Trophoblast cell (in vitro differentiated cells and primary cell): ENCODE data around the gene PTPRE.

Experiments used
- DNase-seq, 2 donors: peaks; one replicate each; pipeline ENCODE4 v3.0.0-alpha.2; 2016
- H2AFZ ChIP-seq: 2 replicates; pipeline ENCODE4 v1.6.1; 2013; ENCODE audit warnings: low read length, moderate library complexity, mild to moderate bottlenecking; ENCODE audit not compliant: insufficient read depth, poor library complexity
- H2AK5ac ChIP-seq: 2 replicates; pipeline ENCODE4 v1.6.1; 2013; ENCODE audit warnings: mild to moderate bottlenecking, low read length
- H2BK120ac ChIP-seq: 2 replicates; pipeline ENCODE4 v1.6.1; 2013; ENCODE audit warnings: low read length, mild to moderate bottlenecking, moderate library complexity; ENCODE audit not compliant: insufficient read depth, poor library complexity
- H2BK12ac ChIP-seq: 2 replicates; pipeline ENCODE4 v1.6.1; 2013; ENCODE audit warnings: mild to moderate bottlenecking, low read length, moderate library complexity
- H2BK5ac ChIP-seq: 2 replicates; pipeline ENCODE4 v1.6.1; 2013; ENCODE audit warnings: low read length, low read depth, moderate library complexity, mild to moderate bottlenecking; ENCODE audit not compliant: poor library complexity
- H3K14ac ChIP-seq: 2 replicates; pipeline ENCODE4 v1.6.1; 2013; ENCODE audit warnings: mild to moderate bottlenecking, low read length
- H3K18ac ChIP-seq: 2 replicates; pipeline ENCODE4 v1.6.1; 2013; ENCODE audit warnings: mild to moderate bottlenecking, low read length
- H3K23ac ChIP-seq: 2 replicates; pipeline ENCODE4 v1.6.1; 2013; ENCODE audit warnings: low read length
- H3K27ac ChIP-seq: 2 replicates; pipeline ENCODE4 v1.5.1; 2013; ENCODE audit warnings: low read depth, mild to moderate bottlenecking, inconsistent platforms, low read length, moderate library complexity
- H3K27me3 ChIP-seq: 2 replicates; pipeline ENCODE4 v1.6.1; 2013; ENCODE audit warnings: inconsistent platforms, mild to moderate bottlenecking, low read length, moderate library complexity; ENCODE audit not compliant: insufficient read depth
- H3K36me3 ChIP-seq, 2 experiments: 1 replicate in 1 of 2; 2 replicates in 1 of 2; pipeline ENCODE4 v1.6.1; 2013; ENCODE audit warnings: low read length in 2 of 2, mild to moderate bottlenecking in 2 of 2, moderate library complexity in 1 of 2; ENCODE audit not compliant: insufficient read depth in 2 of 2, control insufficient read depth in 1 of 2
- H3K4ac ChIP-seq: 2 replicates; pipeline ENCODE4 v1.6.1; 2013; ENCODE audit warnings: low read depth, mild to moderate bottlenecking, low read length, moderate library complexity
- H3K4me1 ChIP-seq, 2 experiments: 1 replicate in 1 of 2; 2 replicates in 1 of 2; pipeline ENCODE4 v1.6.1; 2013; ENCODE audit warnings: low read length in 2 of 2, mild to moderate bottlenecking in 2 of 2, moderate library complexity in 1 of 2; ENCODE audit not compliant: insufficient read depth in 2 of 2, control insufficient read depth in 1 of 2
- H3K4me2 ChIP-seq: 2 replicates; pipeline ENCODE4 v1.6.1; 2013; ENCODE audit warnings: inconsistent platforms, mild to moderate bottlenecking, low read length, moderate library complexity
- H3K4me3 ChIP-seq: 2 replicates; pipeline ENCODE4 v1.5.1; 2013; ENCODE audit warnings: mild to moderate bottlenecking, low read depth, low read length, inconsistent platforms
- H3K79me1 ChIP-seq: one replicate; pipeline ENCODE4 v1.6.1; 2013; ENCODE audit warnings: low read length
- H3K79me2 ChIP-seq: 2 replicates; pipeline ENCODE4 v1.6.1; 2013; ENCODE audit warnings: low read length, mild to moderate bottlenecking; ENCODE audit not compliant: control insufficient read depth, insufficient read depth, poor library complexity
- H3K9ac ChIP-seq: 2 replicates; pipeline ENCODE4 v1.6.1; 2013; ENCODE audit warnings: mild to moderate bottlenecking, low read length
- H3K9me3 ChIP-seq: 2 replicates; pipeline ENCODE4 v1.6.1; 2013; ENCODE audit warnings: low read depth, mild to moderate bottlenecking, control low read depth, inconsistent platforms, low read length; ENCODE audit not compliant: insufficient read depth
- H4K12ac ChIP-seq: 2 replicates; pipeline ENCODE4 v1.6.1; 2013; ENCODE audit warnings: low read depth, mild to moderate bottlenecking, low read length, moderate library complexity
- H4K8ac ChIP-seq: 2 replicates; pipeline ENCODE4 v1.6.1; 2013; ENCODE audit warnings: low read depth, mild to moderate bottlenecking, low read length, moderate library complexity
- H4K91ac ChIP-seq: one replicate; pipeline ENCODE4 v1.6.1; 2013; ENCODE audit warnings: low read depth, mild to moderate bottlenecking, low read length, moderate library complexity
- WGBS: extraction: QIAGEN DNeasy Blood & Tissue Kit; methylation state at CpG from one replicate; pipeline ENCODE4 v1.1.7; 2013; ENCODE audit warnings: missing lambda C conversion rate; ENCODE audit not compliant: insufficient read length, insufficient coverage; ENCODE audit errors: extremely low coverage; 5-methylcytosine and 5-hydroxymethylcytosine counted together

Gene PTPRE

GRCh38 chr10:128084364-128084763, 177.5 kb downstream of the PTPRE start:
- H3K4me1 ChIP-seq, result peaks cover 0 to 6% of the 10 kb centered on the region in 2 experiments
- H3K9ac ChIP-seq, result no peak overlapping the region
- DNase-seq, result no peak
- no peak overlapping the region for H3K27ac ChIP-seq
- no peaks in the 10 kb centered on the region for H3K79me1 ChIP-seq
- H2BK12ac ChIP-seq, result no peak overlapping the region
- H3K4me3 ChIP-seq, result no peak overlapping the region
- H3K14ac ChIP-seq, result no peak overlapping the region
- H3K4ac ChIP-seq, result no peak overlapping the region
- H2AFZ ChIP-seq, result no peak overlapping the region
- H3K4me2 ChIP-seq, result no peak overlapping the region
- no peak overlapping the region for H4K8ac ChIP-seq
- H2BK120ac ChIP-seq, result no peak overlapping the region
- no peak overlapping the region for H2BK5ac ChIP-seq
- H4K91ac ChIP-seq, result no peak overlapping the region
- no peak overlapping the region for H3K18ac ChIP-seq
- no peak overlapping the region for H4K12ac ChIP-seq
- no peaks in the 10 kb centered on the region for H3K9me3 ChIP-seq
- no peak overlapping the region for H2AK5ac ChIP-seq
- no CpG with 5 or more reads among the region's 10 CpGs for WGBS
- no peak overlapping the region for H3K23ac ChIP-seq
- no peaks in the 10 kb centered on the region for H3K27me3 ChIP-seq
- no peaks in the 10 kb centered on the region for H3K79me2 ChIP-seq
- H3K36me3 ChIP-seq, result peaks cover 5 to 6% of the 10 kb centered on the region in 2 experiments

GRCh38 chr10:128084991-128085390, 178.1 kb downstream of the PTPRE start:
- H4K91ac ChIP-seq, result no peak overlapping the region
- peaks cover 0 to 6% of the 10 kb centered on the region in 2 experiments for H3K4me1 ChIP-seq
- no peak overlapping the region for H2BK12ac ChIP-seq
- no CpG with 5 or more reads among the region's 8 CpGs for WGBS
- DNase-seq, result no peak
- H3K9ac ChIP-seq, result no peak overlapping the region
- H3K14ac ChIP-seq, result no peak overlapping the region
- H2BK120ac ChIP-seq, result no peak overlapping the region
- H3K79me2 ChIP-seq, result no peaks in the 10 kb centered on the region
- H4K12ac ChIP-seq, result no peak overlapping the region
- no peak overlapping the region for H4K8ac ChIP-seq
- H3K4ac ChIP-seq, result no peak overlapping the region
- no peak overlapping the region for H3K4me3 ChIP-seq
- no peak overlapping the region for H3K18ac ChIP-seq
- no peak overlapping the region for H3K27ac ChIP-seq
- H3K4me2 ChIP-seq, result no peak overlapping the region
- H3K79me1 ChIP-seq, result no peaks in the 10 kb centered on the region
- H3K9me3 ChIP-seq, result no peaks in the 10 kb centered on the region
- no peak overlapping the region for H3K23ac ChIP-seq
- H2AFZ ChIP-seq, result no peak overlapping the region
- no peak overlapping the region for H2AK5ac ChIP-seq
- no peak overlapping the region for H2BK5ac ChIP-seq
- no peaks in the 10 kb centered on the region for H3K27me3 ChIP-seq
- H3K36me3 ChIP-seq, result peaks cover 5% of the 10 kb centered on the region in 2 experiments

- Histone ChIP-seq H3K27ac (no peak overlapping the region), H3K4me1 (peaks cover 0 to 6% of the 10 kb centered on the region in 2 experiments), H3K18ac (no peak overlapping the region), H3K4me3 (no peak overlapping the region), H3K23ac (no peak overlapping the region), H3K9me3 (no peaks in the 10 kb centered on the region), H3K4ac (no peak overlapping the region), H2AK5ac (no peak overlapping the region), H4K12ac (no peak overlapping the region), H2BK120ac (no peak overlapping the region), H4K8ac (no peak overlapping the region), H3K79me1 (no peaks in the 10 kb centered on the region), H3K27me3 (no peaks in the 10 kb centered on the region), H3K79me2 (no peaks in the 10 kb centered on the region), H2BK12ac (no peak overlapping the region), H2AFZ (no peak overlapping the region), H3K36me3 (no peaks in the 10 kb centered on the region), H3K9ac (no peak overlapping the region), H3K4me2 (no peak overlapping the region), H2BK5ac (no peak overlapping the region), H3K14ac (no peak overlapping the region), H4K91ac (no peak overlapping the region)
- DNase-seq, result peak; percentile 90 to 92
- no CpG with 5 or more reads among the region's 10 CpGs for WGBS
Observed at GRCh38 chr10:128086003-128086863, 179.3 kb downstream of the PTPRE start.

GRCh38 chr10:128087146-128087883, 180.4 kb downstream of the PTPRE start:
- no peak overlapping the region for H2AK5ac ChIP-seq
- H3K36me3 ChIP-seq, result no peaks in the 10 kb centered on the region
- no peak overlapping the region for H3K4me2 ChIP-seq
- no peak overlapping the region for H3K14ac ChIP-seq
- H3K9ac ChIP-seq, result no peak overlapping the region
- H2BK120ac ChIP-seq, result no peak overlapping the region
- H3K4me3 ChIP-seq, result no peak overlapping the region
- H2BK5ac ChIP-seq, result no peak overlapping the region
- no peak overlapping the region for H3K27ac ChIP-seq
- H2AFZ ChIP-seq, result no peak overlapping the region
- no peaks in the 10 kb centered on the region for H3K79me1 ChIP-seq
- H2BK12ac ChIP-seq, result no peak overlapping the region
- H4K91ac ChIP-seq, result no peak overlapping the region
- H4K12ac ChIP-seq, result no peak overlapping the region
- H4K8ac ChIP-seq, result no peak overlapping the region
- no peaks in the 10 kb centered on the region for H3K79me2 ChIP-seq
- DNase-seq, result peak; percentile 60 to 80
- H3K4me1 ChIP-seq, result peaks cover 0 to 6% of the 10 kb centered on the region in 2 experiments
- no peaks in the 10 kb centered on the region for H3K27me3 ChIP-seq
- H3K23ac ChIP-seq, result no peak overlapping the region
- no peak overlapping the region for H3K4ac ChIP-seq
- no peak overlapping the region for H3K18ac ChIP-seq
- no CpG with 5 or more reads among the region's 7 CpGs for WGBS
- H3K9me3 ChIP-seq, result peaks cover 2% of the 10 kb centered on the region
